NB4 (cell line): ENCODE results near the gene CASP12.

Experiments
- DNase-seq: peaks from one replicate; pipeline ENCODE4 v3.0.0; 2010; ENCODE audit warnings: low read depth
- H3K4me3 ChIP-seq: one replicate; pipeline ENCODE4 v1.5.1; 2011; ENCODE audit warnings: mild to moderate bottlenecking, low read depth, low read length, moderate library complexity
- CTCF ChIP-seq: IDR thresholded peaks from one replicate; pipeline ENCODE4 v1.5.1; 2012; ENCODE audit warnings: low read depth, low read length
- MAX ChIP-seq: IDR thresholded peaks from 2 replicates; pipeline ENCODE4 v1.6.1; 2011; ENCODE audit warnings: low read depth, low read length
- MYC ChIP-seq: IDR thresholded peaks from 2 replicates; pipeline ENCODE4 v1.6.1; 2011; ENCODE audit warnings: low read depth, low read length
- POLR2A ChIP-seq: IDR thresholded peaks from 2 replicates; pipeline ENCODE4 v1.6.1; 2011; ENCODE audit warnings: mild to moderate bottlenecking; ENCODE audit not compliant: insufficient read length; ENCODE audit errors: extremely low read depth

CASP12 gene

GRCh38 chr11:104841185-104841584, 57.1 kb downstream of the CASP12 start:
- no peak for DNase-seq
- no peak overlapping the region for H3K4me3 ChIP-seq
- no peak for TF ChIP-seq MYC
- TF ChIP-seq MAX: no peak
- TF ChIP-seq CTCF: no peak

- no peak for TF ChIP-seq MAX
- TF ChIP-seq MYC: no peak
- TF ChIP-seq CTCF: no peak
- TF ChIP-seq POLR2A: no peak
- no peak overlapping the region for H3K4me3 ChIP-seq
- no peak for DNase-seq
Measured at GRCh38 chr11:104837969-104838639, 60.2 kb downstream of the CASP12 start.

GRCh38 chr11:104836691-104837090, 61.6 kb downstream of the CASP12 start:
- no peak for DNase-seq
- TF ChIP-seq CTCF (no peak), POLR2A (no peak), MYC (no peak), MAX (no peak)
- H3K4me3 ChIP-seq: no peak overlapping the region
